Activated CD4-positive, alpha-beta memory T cell treated with anti-CD3 and anti-CD28 coated beads for 36 hours (primary cell): ENCODE results near the gene CDK14. TPM values are rescaled to one million over a fixed set of nuclear protein-coding genes. Genes with fewer than 3 reads are reported as not detected.

Experiments used
- CTCF ChIA-PET: fragments of 350-600 bp; sonication (Branson Sonifier 250); formaldehyde crosslinking; loops from one replicate; lab custom pipeline; 2021; ENCODE audit warnings: antibody characterized with exemption, inconsistent platforms; lab: Charles Lee
- POLR2A ChIA-PET: fragments of 350-600 bp; sonication (Branson Sonifier 250); formaldehyde crosslinking; loops from one replicate; lab custom pipeline; 2021; ENCODE audit warnings: antibody characterized with exemption; lab: Charles Lee
- DNase-seq: peaks from one replicate; pipeline ENCODE4 v3.0.0-alpha.2; 2020
- H3K27ac Mint-ChIP-seq: one replicate; pipeline ENCODE4 v1.8.0; 2021; ENCODE audit warnings: mixed read lengths
- H3K27me3 Mint-ChIP-seq: one replicate; pipeline ENCODE4 v1.8.0; 2021; ENCODE audit warnings: mixed read lengths
- H3K36me3 Mint-ChIP-seq: one replicate; pipeline ENCODE4 v1.8.0; 2021; ENCODE audit warnings: mixed read lengths
- H3K4me1 Mint-ChIP-seq: one replicate; pipeline ENCODE4 v1.8.0; 2021; ENCODE audit warnings: low read depth, mixed read lengths
- H3K4me3 Mint-ChIP-seq: one replicate; pipeline ENCODE4 v1.8.0; 2021; ENCODE audit warnings: mild to moderate bottlenecking, mixed read lengths
- H3K9me3 Mint-ChIP-seq: one replicate; pipeline ENCODE4 v1.8.0; 2021; ENCODE audit warnings: mixed read lengths
- intact Hi-C: fragments of 100-400 bp; cut with micrococcal nuclease; formaldehyde crosslinking; loops from one replicate; pipeline ENCODE4 v1.15.1; 2023
- total RNA-seq, 2 experiments: library from RNA; stranded (reverse); gene quantifications; one replicate each; pipeline ENCODE4 v1.2.3, GENCODE V29; 2021

CDK14 gene
- total RNA-seq, 2 experiments from 2014 or later, result not detected

DNA sequence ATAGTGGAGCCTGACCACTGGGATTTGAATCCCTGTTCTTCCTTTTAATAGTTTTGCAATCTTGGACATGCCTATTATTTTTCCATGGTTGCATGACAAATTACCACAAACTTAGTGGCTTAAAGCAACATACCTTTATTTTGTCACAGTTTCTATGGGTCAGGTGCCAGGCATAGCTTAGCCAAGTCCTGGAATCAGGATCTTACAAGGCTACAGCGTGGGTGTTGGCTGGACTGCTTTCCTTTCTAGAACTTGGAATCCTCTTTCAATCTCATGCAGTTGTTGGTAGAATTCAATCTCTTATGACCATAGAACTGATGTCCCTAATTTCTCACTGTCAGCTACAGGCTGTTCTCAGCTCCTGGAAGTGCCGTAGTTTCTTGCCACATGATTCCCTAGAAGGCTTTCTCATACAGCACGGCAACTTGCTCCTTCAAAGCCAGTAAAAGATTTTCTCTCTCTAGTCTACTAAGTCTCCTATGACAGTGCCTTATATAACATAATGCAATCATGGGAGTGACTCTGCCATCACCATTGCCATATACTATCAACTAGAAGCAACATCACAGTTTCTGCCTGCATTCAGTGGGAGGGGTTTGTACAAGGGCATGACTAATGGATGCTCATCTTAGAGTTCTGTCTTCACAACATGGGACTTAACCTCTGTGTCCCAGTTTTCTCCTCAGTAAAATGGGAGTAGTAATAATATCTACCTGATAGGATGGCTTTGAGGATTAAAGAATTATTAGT is 424.7 kb downstream of the CDK14 start:
- no peaks in the 10 kb centered on the region for H3K4me1 Mint-ChIP-seq
- H3K4me3 Mint-ChIP-seq, result no peak overlapping the region
- H3K9me3 Mint-ChIP-seq, result no peaks in the 10 kb centered on the region
- intact Hi-C loops, result no loop called here
- ChIA-PET POLR2A (no interaction called here), CTCF (no interaction called here)
- no peaks in the 10 kb centered on the region for H3K36me3 Mint-ChIP-seq
- H3K27me3 Mint-ChIP-seq, result no peaks in the 10 kb centered on the region
- H3K27ac Mint-ChIP-seq, result no peak overlapping the region
- DNase-seq, result no peak

DNA sequence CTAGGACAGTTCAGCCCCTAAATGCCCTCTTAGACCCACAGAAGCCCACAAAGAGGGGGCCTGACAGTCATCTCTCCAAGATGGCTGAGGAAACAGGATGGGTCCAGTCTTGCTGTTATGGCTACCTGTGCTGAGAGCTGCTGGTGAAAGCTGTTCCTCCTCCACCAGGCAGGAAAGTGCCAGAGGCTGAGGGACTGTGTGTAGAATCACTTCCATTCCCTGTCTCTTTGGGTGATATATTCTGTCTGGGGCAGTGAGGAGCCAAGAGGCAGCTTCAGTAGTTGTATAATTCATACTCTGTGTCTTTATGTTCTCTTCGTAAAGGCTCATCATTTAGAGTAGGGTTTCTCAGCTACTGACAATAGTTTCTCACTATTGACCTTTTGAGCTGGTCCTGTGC is 425.8 kb downstream of the CDK14 start:
- DNase-seq, result no peak
- no peaks in the 10 kb centered on the region for H3K4me1 Mint-ChIP-seq
- H3K4me3 Mint-ChIP-seq, result no peak overlapping the region
- no peaks in the 10 kb centered on the region for H3K27me3 Mint-ChIP-seq
- ChIA-PET POLR2A (no interaction called here), CTCF (no interaction called here)
- intact Hi-C loops, result no loop called here
- no peak overlapping the region for H3K27ac Mint-ChIP-seq
- no peaks in the 10 kb centered on the region for H3K9me3 Mint-ChIP-seq
- no peaks in the 10 kb centered on the region for H3K36me3 Mint-ChIP-seq

DNA sequence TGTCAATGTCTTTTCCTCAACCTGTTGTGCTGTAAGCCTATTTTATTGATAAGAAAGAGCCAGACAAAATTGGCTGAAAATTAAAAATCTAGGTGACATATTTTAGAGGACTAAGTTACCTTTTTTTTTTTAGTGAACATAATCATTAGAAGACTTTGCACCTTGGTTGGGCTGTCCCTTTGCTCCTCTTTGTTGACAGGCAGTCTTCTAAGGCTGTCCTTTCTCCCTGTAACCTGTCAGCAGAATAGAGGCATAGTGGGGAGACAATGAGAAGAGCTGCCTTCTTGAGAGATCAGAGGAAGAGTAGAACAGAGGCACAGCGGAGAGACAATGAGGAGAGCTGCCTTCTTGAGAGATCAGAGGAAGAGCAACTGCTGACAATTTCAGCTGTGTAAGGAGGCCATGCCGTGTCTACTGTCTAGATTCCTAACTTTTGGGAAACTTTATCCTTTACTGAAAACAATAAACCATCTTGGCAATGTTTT is 429.8 kb downstream of the CDK14 start:
- Mint-ChIP-seq H3K27me3 (no peaks in the 10 kb centered on the region), H3K4me1 (no peaks in the 10 kb centered on the region), H3K4me3 (no peak overlapping the region), H3K9me3 (no peaks in the 10 kb centered on the region), H3K27ac (no peak overlapping the region), H3K36me3 (no peaks in the 10 kb centered on the region)
- POLR2A ChIA-PET, result no interaction called here
- intact Hi-C loops, result no loop called here
- no peak for DNase-seq
- CTCF ChIA-PET, result no interaction called here

DNA sequence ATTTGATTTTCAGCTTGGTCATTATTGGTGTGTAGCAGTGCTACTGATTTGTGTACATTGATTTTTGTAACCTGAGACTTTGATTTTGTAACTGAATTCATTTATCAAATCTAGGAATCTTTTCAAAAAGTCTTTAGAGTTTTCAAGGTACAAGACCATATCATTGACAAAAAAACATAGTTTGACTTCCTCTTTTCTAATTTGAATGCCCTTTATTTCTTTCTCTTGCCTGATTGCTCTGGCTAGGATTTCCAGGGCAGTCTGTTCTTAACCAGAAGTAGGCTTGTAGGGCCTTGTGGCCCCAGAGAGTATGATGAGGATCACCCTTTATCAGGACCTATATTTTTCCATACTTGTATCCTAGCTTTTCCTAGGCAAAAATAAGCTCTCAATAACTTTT is 433.6 kb downstream of the CDK14 start:
- Mint-ChIP-seq H3K27me3 (no peaks in the 10 kb centered on the region), H3K9me3 (no peaks in the 10 kb centered on the region), H3K27ac (no peak overlapping the region), H3K4me3 (no peak overlapping the region), H3K36me3 (no peaks in the 10 kb centered on the region), H3K4me1 (no peaks in the 10 kb centered on the region)
- ChIA-PET POLR2A (no interaction called here), CTCF (no interaction called here)
- intact Hi-C loops, result no loop called here
- no peak for DNase-seq

DNA sequence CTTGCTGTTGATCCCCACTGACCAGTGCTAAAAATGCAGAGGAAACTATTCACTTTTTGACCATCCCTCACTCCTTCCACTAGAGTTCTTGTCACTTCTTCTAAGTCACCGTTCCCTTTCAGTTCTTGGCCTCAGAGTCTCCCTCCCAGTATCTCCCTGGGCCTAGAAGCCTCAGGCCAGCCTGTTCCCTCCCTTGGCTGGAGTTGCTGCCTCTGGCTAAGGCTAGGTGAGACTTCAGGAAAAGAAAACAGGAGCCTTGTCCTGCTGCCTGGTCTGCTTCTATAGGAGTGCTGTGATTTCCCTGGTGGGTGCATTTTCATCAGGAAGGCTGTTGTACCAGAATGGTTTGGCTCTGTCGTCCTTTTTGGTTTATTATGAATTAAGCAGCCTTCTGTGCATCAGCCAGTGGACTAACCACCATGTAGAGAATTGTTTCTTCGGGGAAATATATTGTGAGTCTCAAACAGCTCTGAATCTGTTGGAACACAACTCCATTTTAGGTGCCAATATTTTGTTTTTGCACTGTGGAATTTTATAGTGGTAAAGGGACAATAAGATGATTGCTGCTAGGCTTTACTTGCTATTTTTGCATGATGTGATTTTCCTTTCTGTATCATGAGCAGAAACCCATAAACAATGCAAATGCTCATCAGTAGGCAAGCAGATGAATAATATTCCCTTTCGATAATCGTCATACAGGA is 434.7 kb downstream of the CDK14 start:
- DNase-seq, result no peak
- no peaks in the 10 kb centered on the region for H3K36me3 Mint-ChIP-seq
- H3K4me3 Mint-ChIP-seq, result no peak overlapping the region
- intact Hi-C loops, result no loop called here
- ChIA-PET CTCF (no interaction called here), POLR2A (no interaction called here)
- H3K27me3 Mint-ChIP-seq, result no peaks in the 10 kb centered on the region
- H3K9me3 Mint-ChIP-seq, result no peaks in the 10 kb centered on the region
- H3K27ac Mint-ChIP-seq, result no peak overlapping the region
- H3K4me1 Mint-ChIP-seq, result no peaks in the 10 kb centered on the region

DNA sequence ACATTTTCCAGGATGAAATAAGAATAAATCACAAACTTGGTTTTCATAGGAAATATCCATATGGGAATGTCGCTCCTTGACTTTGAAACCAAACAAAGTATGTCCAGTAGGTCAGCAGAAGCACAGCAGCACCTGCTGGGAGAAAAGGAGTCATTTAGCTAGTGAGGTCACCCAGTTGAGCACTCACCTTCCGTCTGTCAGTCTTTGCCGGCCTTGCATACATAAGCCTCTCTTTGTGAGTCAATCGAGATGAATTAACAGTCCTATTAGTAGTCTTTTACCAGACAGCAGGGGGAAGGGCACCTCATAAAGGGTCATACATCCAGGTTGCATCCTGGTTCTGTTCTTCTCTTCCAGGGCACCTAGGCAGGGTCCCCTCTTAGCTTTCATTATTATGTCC is 435.6 kb downstream of the CDK14 start:
- no peaks in the 10 kb centered on the region for H3K4me1 Mint-ChIP-seq
- CTCF ChIA-PET, result no interaction called here
- H3K27me3 Mint-ChIP-seq, result no peaks in the 10 kb centered on the region
- H3K9me3 Mint-ChIP-seq, result no peaks in the 10 kb centered on the region
- H3K4me3 Mint-ChIP-seq, result no peak overlapping the region
- POLR2A ChIA-PET, result no interaction called here
- intact Hi-C loops, result no loop called here
- no peaks in the 10 kb centered on the region for H3K36me3 Mint-ChIP-seq
- H3K27ac Mint-ChIP-seq, result no peak overlapping the region
- no peak for DNase-seq

DNA sequence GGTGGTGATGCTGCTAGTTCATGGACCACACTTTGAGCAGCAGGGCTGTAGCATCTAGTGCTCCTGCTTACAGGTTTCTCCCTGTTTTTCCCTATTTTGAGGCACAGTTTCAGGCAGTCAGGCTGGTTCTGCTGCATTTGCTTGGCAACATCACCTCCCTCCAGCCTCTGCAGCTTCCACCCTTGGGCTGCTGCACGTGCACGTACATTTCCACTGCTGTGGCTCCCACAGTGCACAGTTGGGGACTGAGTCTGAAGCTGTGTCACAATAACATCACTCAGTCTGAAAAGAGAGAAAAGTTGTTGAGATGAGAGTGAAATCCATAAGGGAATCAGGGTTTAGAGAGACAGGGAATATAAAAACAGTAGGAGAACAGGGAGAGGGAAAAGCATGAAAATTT is 437.5 kb downstream of the CDK14 start:
- H3K4me1 Mint-ChIP-seq, result no peaks in the 10 kb centered on the region
- H3K36me3 Mint-ChIP-seq, result no peaks in the 10 kb centered on the region
- no peak for DNase-seq
- ChIA-PET POLR2A (no interaction called here), CTCF (interaction anchor here (2.5 kb wide), 1 partner anchor 578 kb away, joined by 14 read pairs; no protein-coding TSS in a partner anchor)
- H3K27me3 Mint-ChIP-seq, result no peaks in the 10 kb centered on the region
- H3K4me3 Mint-ChIP-seq, result no peak overlapping the region
- intact Hi-C loops, result no loop called here
- no peak overlapping the region for H3K27ac Mint-ChIP-seq
- no peaks in the 10 kb centered on the region for H3K9me3 Mint-ChIP-seq

DNA sequence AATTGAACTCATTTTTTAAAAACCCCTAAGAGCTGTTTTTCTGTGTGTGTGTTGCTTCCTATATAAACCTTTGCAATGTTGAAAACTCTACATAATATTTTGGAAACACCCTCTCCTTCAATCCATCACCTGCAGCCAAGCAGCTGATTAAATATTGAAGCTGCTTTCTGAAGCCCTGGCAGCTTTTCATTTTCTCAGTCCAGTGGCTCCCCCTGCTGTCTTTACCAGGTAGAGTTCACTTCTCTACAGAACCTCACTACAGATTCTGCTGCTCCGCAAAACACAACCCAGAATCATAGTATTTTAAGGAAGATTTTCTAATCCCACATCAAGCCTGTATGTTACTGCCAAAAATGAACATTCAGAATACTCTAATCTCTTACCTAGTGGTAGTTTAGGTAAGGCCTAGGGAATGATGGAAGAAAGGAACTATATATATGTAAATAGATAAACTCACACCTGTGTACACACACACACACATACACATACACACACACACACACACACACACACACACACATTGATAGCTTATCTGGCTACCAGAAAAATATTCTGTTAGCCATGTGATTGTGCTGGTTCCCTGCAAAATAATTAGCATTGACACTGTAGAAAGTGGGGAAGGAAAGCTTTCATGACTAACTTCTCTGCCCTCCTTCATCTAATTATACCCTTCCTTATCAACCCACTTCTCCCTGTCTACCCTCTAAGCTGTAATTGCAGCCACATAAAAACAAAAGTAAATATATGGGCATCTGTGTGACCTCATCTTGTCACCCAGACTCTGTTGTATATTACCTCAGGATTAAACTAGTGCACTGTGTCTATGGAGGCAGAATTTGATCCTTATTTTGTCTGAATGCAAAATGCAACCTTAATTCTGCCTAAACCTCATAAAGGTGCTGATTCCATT is 438.6 kb downstream of the CDK14 start:
- no peak overlapping the region for H3K4me3 Mint-ChIP-seq

DNA sequence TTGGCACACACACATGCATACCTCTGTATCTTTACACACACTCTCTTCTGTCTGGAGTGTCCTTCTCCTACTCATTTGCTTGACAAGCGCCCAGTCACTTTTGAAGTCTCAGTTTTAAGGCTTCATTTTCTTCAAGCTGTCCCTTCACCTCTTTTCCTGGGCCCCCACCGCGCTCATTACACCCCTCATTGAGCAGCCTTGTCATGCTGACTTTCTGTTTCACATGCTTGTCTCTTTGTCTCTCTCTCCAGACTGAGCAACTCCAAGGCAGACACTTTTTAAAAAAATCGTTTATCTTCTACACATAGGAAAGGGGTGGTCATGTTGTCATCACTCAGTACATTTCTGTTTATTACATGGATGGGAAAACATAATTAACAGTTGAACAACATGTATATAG is 442.9 kb downstream of the CDK14 start:
- Mint-ChIP-seq H3K27ac (no peak overlapping the region), H3K9me3 (no peaks in the 10 kb centered on the region), H3K4me3 (no peak overlapping the region), H3K4me1 (no peaks in the 10 kb centered on the region), H3K27me3 (peaks cover 2% of the 10 kb centered on the region), H3K36me3 (no peaks in the 10 kb centered on the region)
- ChIA-PET POLR2A (no interaction called here), CTCF (no interaction called here)
- DNase-seq, result no peak
- intact Hi-C loops, result no loop called here

More for the DNA sequence above, 438.6 kb downstream of the CDK14 start:
- Mint-ChIP-seq H3K36me3 (no peaks in the 10 kb centered on the region), H3K27ac (no peak overlapping the region), H3K9me3 (no peaks in the 10 kb centered on the region), H3K4me1 (no peaks in the 10 kb centered on the region), H3K27me3 (no peaks in the 10 kb centered on the region)
- peak; percentile 18 for DNase-seq
- ChIA-PET POLR2A (no interaction called here), CTCF (interaction anchor here (2.5 kb wide), 1 partner anchor 579 kb away, joined by 14 read pairs; no protein-coding TSS in a partner anchor)
- intact Hi-C loops, result no loop called here

DNA sequence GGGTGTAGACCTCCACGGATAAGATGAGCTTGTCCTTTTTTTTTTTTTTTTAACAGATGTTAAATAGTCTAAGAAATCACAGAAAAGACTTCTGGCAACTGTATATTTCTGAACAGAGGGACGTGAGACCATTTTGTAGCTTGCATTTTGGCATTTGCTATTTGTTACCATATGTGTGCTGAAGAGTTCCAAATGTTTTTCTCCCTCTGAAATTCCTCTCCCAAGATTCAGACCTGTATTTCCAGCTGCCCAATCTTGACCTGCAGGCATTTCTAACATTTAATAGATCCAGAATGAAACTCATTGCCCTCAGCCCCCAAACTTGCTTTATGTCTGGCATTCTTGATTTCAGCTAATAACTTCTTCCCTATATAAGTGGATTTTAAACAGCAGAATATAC is 445.0 kb downstream of the CDK14 start:
- intact Hi-C loops, result no loop called here
- H3K9me3 Mint-ChIP-seq, result no peaks in the 10 kb centered on the region

DNA sequence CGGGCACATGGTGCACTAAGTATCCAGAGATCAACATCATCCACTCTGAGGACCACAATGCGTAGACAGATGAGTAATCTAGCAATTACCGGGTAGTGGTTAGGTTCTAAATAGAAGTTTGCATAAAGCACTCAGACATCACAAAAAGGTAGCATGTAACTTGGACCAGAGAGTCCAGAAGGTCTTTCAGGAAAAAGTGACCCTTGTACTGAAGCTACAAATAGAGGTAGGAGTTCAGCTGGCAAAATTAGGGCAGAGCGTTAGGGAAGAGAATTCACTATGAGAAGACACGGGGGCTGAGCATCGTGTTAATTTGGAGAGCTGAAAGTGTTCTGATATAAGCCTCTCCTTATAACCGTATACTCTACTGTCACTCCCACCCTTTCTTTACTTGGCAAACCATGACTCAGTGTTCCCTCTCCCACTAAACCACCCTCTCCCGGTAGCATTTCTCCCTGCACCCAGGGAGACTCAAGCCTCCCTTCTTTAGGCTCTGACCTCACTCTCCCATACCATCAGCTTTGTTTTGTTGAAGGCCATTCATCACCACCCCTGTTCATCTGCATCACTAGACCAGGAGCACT is 445.9 kb downstream of the CDK14 start:
- POLR2A ChIA-PET, result no interaction called here
- CTCF ChIA-PET, result no interaction called here
- intact Hi-C loops, result no loop called here
- Mint-ChIP-seq H3K36me3 (no peaks in the 10 kb centered on the region), H3K4me3 (no peak overlapping the region), H3K9me3 (no peaks in the 10 kb centered on the region), H3K27me3 (peaks cover 2% of the 10 kb centered on the region), H3K27ac (no peak overlapping the region), H3K4me1 (no peaks in the 10 kb centered on the region)
- DNase-seq, result no peak

More for the DNA sequence above, 445.0 kb downstream of the CDK14 start:
- Mint-ChIP-seq H3K4me1 (no peaks in the 10 kb centered on the region), H3K27me3 (peaks cover 2% of the 10 kb centered on the region), H3K4me3 (no peak overlapping the region), H3K36me3 (no peaks in the 10 kb centered on the region), H3K27ac (no peak overlapping the region)
- CTCF ChIA-PET, result interaction anchor here (1.6 kb wide), 1 partner anchor 614 kb away, joined by 3 read pairs; no protein-coding TSS in a partner anchor
- no peak for DNase-seq
- POLR2A ChIA-PET, result no interaction called here

DNA sequence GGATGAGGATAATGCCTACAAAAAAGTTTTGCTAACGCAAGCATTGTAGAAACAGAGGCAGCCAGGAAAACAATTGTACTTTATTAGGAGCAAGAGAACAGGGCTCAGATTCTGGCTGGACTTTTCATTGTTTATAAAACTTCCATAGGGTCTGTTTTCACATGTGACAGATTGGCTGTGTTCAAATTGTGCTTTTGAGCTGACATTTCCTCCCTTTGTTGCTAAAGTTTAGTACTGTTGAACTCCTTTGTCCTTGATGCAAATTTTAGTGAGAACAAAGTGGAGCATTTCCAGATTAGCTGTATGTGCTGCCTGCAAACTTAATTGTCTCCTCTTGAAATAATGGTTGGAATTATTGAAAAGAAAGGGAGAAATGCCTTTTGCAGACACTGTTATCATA is 447.1 kb downstream of the CDK14 start:
- POLR2A ChIA-PET, result no interaction called here

More for the DNA sequence above, 447.1 kb downstream of the CDK14 start:
- no peaks in the 10 kb centered on the region for H3K4me1 Mint-ChIP-seq
- CTCF ChIA-PET, result no interaction called here
- H3K27me3 Mint-ChIP-seq, result peaks cover 2% of the 10 kb centered on the region
- no peak for DNase-seq
- no peak overlapping the region for H3K4me3 Mint-ChIP-seq
- intact Hi-C loops, result no loop called here
- H3K9me3 Mint-ChIP-seq, result no peaks in the 10 kb centered on the region
- H3K27ac Mint-ChIP-seq, result no peak overlapping the region
- no peaks in the 10 kb centered on the region for H3K36me3 Mint-ChIP-seq
